GM12801 (cell line): ENCODE results near the gene SH3PXD2A.

Source experiments
- TF ChIP-seq, protein P1 (sequence below): IDR thresholded peaks from one replicate; pipeline ENCODE4 v1.5.1; 2011; ENCODE audit warnings: control low read depth; ENCODE audit not compliant: insufficient read length; ENCODE audit errors: extremely low read depth

Gene SH3PXD2A

DNA sequence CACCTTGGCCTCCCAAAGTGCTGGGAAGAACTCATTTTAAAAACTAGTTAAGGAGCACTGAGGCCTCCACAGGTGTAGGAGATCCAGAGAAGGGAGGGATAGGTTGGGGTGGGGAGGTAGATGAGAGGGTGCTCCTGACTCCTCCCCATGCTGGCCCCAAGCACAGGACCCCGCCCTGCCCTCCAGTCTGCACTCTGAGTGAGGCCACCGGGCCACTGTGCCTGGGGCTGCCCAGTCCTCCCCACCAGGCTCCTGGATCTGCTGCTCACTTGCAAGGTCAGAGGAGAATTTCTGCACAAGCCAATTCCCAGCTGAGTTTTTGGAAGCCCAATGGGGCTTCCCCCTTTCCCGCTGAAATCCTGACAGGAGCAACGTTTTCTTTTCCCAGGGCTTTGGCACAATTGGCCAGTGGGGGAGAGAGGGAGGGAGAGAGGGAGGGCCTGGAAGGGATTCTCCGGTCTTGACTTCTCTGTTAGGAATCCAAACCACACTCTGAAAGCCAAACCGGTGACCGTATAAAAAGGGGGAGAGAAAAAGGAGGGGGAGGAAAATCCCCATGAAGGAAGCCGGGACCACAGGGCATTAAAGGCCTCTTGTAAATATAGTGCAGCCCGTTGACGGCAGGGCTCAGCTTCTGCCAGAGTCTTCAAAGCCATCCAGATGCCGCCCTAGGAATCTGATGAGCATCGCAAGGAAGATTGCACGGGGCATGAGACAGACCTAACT, 116.2 kb downstream of the SH3PXD2A start:
- TF ChIP-seq, protein P1, sequence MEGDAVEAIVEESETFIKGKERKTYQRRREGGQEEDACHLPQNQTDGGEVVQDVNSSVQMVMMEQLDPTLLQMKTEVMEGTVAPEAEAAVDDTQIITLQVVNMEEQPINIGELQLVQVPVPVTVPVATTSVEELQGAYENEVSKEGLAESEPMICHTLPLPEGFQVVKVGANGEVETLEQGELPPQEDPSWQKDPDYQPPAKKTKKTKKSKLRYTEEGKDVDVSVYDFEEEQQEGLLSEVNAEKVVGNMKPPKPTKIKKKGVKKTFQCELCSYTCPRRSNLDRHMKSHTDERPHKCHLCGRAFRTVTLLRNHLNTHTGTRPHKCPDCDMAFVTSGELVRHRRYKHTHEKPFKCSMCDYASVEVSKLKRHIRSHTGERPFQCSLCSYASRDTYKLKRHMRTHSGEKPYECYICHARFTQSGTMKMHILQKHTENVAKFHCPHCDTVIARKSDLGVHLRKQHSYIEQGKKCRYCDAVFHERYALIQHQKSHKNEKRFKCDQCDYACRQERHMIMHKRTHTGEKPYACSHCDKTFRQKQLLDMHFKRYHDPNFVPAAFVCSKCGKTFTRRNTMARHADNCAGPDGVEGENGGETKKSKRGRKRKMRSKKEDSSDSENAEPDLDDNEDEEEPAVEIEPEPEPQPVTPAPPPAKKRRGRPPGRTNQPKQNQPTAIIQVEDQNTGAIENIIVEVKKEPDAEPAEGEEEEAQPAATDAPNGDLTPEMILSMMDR, result no peak

DNA sequence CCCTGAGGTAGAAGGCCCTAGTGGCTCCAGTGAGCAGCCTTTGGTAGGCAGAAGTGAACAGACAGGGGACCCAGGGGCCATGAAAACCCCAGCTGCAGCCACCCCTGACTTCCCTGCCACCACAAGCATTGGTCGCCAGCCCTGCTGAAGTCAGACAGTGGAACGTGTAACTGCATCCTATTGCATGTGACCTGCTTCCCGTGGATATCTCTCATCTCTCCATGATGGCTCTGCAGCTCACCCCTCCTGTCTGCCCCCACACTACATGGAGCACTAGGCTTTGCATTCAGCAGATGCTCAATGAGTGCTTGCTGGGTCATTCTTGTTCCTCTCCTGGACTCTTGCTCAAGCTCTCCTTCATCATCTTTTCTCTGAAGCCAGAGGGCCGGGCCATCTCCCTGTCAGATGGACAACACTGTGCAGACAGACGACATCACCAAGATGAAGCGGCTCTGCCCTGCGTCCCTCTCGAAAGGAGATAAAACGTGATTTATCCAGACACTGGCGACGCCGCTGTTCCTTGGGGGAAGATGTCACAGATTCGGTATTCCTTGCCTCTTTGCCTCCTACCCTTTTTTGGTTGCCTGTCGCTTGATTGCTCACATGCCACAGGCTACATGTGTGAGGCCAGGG, 117.5 kb downstream of the SH3PXD2A start:
- TF ChIP-seq, protein P1, result no peak

DNA sequence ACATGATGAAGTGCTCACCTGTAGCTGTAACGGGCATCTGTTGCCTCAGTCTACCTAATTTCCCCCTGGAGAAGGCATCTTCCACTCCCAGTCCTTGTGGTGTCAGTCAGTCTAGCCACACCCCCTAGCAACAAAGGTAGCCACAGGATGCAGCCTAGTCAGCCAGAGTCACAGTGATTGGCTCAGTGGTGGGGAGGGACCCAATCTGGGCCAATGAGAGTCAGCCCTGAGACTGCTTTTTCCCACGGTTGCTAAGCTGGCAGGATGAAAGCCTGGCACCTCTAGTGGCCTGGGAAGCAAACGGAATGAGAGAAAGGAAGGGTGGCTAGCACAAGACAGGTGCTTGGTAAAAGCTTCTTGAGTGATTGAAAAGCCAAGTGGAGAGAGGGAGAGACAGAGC, 118.6 kb downstream of the SH3PXD2A start:
- TF ChIP-seq, protein P1, result no peak

DNA sequence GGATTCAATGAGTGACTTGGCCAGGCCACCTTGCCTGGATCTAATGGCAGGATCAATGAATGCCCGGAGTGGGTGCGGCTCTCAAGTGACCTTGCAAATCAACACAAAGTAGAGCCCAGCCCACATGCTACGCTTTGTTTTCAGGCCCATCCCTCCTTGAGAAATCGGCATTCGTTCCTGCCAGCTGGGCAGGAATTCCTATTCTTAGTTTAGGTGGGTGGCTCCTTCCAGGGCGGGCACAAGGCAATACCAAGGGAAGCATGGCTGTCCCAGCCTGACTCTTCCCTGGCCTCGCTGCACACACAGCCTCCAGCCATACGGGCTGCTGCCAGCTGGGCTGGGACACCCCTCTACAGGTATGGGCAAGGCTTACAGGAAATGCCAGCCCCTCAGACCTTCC, 119.3 kb downstream of the SH3PXD2A start:
- TF ChIP-seq, protein P1, result no peak

DNA sequence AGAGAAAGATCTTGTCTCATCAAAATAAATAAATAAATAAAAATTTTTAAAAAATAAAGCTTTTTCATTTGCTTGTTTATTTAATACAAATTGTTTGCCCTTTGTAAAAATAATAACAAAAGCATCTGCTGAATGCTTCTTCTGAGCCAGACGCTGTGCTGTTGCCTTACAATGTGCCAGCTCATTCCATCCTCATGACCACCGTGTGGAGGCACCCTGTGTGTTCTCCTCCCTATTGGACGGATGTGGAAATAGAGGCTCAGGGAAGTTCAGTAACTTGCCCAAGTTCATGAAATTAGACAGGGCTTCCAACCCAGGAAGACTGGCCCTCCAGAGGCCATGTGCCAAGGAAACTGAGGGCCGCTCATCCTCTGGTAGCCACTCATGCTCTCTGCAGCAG, 120.6 kb downstream of the SH3PXD2A start:
- TF ChIP-seq, protein P1, result no peak

DNA sequence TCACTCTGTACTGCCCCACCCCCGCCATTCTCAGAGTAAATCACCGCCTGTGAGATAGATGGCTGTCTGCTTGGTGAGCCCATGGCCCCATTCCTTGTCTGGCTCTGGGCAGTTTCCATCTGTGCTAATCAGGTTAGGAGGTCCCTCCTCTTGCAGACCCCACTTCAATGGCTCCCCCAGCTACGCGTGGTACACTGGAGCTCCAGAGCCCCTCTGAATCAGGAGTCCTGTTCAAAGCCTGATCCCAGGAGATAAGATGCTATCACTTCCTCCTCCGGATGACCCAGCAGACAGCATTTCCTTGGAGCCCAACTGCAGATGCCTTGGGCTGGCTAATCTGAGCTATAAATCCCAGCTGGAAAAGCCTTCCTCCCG, 122.3 kb downstream of the SH3PXD2A start:
- TF ChIP-seq, protein P1, result no peak

DNA sequence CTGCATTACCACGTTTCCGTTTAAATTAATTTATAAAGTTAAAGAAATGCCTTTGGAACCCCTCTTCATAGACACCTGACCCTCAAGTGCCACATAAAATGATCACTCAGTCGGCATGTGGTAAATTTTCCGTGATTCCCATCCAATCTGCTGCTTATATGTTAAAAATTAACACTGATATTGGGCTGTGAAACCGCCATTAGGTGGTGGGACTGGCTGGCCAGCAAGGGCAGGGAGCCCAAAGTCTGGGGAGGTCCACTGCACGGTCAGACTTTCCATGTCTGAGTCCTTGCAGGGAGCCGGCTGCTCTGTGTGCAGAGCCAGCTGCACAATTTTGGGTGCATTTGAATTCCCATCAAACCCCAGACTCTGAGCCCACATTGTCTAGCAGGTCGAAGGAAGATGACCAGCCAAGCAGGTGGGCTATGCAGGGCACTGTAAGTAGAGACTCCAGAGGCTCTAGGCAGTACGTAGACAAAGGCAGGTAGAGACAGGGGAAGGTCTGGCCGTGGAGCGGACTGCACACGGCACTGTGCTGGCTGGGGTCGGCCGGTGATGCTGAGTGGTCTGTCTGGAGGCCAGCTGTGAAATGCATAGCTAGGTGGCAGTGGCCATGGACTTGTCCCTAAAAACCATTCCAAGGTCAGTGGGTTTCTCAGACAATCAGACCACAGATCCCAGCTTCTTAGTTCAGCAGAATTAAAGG, 122.9 kb downstream of the SH3PXD2A start:
- TF ChIP-seq, protein P1, result no peak
